IMR-90 (cell line): ENCODE data around the gene MFNG. TPM values are rescaled to one million over a fixed set of nuclear protein-coding genes. Genes with fewer than 3 reads are reported as not detected.

Experiments
- ATAC-seq: fragments of 200-7000 bp; cut with Tn5 transposase; 2 replicates; pipeline ENCODE4 v1.9.1; 2020; ENCODE audit warnings: low read depth, mild to moderate bottlenecking, moderate library complexity
- BruUV-seq: library from RNA; stranded (reverse); fragments of 400-500 nt; replicated peaks from 2 replicates; lab custom pipeline; 2021; lab: Mats Ljungman, UMichigan
- CTCF ChIA-PET: fragments of 300-600 bp; formaldehyde crosslinking; extraction: SDS; loops from one replicate; lab custom pipeline; 2021; ENCODE audit warnings: antibody characterized with exemption; lab: Yijun Ruan, JAX
- POLR2A ChIA-PET: fragments of 300-600 bp; sonication (Branson Sonifier 250); formaldehyde crosslinking; loops from one replicate; lab custom pipeline; 2022; ENCODE audit warnings: antibody characterized with exemption; ENCODE audit not compliant: unreplicated experiment; lab: Charles Lee
- DNase-seq: peaks from one replicate; pipeline ENCODE4 v3.0.0; 2013
- H2AFZ ChIP-seq: replicated peaks from 2 replicates; pipeline ENCODE3; 2013; ENCODE audit warnings: low read length, mild to moderate bottlenecking; ENCODE audit not compliant: poor library complexity
- H2AK5ac ChIP-seq: 2 replicates; pipeline ENCODE4 v1.6.1; 2013; ENCODE audit warnings: low read depth, low read length, inconsistent platforms
- H2AK9ac ChIP-seq: replicated peaks from 2 replicates; pipeline ENCODE3; 2013; ENCODE audit warnings: mild to moderate bottlenecking, low read depth, low read length, moderate library complexity; ENCODE audit not compliant: poor library complexity
- H2BK120ac ChIP-seq: 2 replicates; pipeline ENCODE4 v1.6.1; 2013; ENCODE audit warnings: low read depth, low read length, inconsistent platforms
- H2BK15ac ChIP-seq: 3 replicates; pipeline ENCODE4 v1.6.1; 2013; ENCODE audit warnings: low read depth, low read length, inconsistent platforms
- H2BK20ac ChIP-seq: 2 replicates; pipeline ENCODE4 v1.6.1; 2013; ENCODE audit warnings: low read depth, mild to moderate bottlenecking, inconsistent platforms, low read length, moderate library complexity
- H2BK5ac ChIP-seq: 2 replicates; pipeline ENCODE4 v1.6.1; 2013; ENCODE audit warnings: mild to moderate bottlenecking, low read depth, low read length, inconsistent platforms; ENCODE audit not compliant: poor library complexity, severe bottlenecking
- H3K14ac ChIP-seq: replicated peaks from 2 replicates; pipeline ENCODE4 v1.6.1; 2013; ENCODE audit warnings: low read depth, low read length, inconsistent platforms
- H3K18ac ChIP-seq: 2 replicates; pipeline ENCODE4 v1.6.1; 2013; ENCODE audit warnings: low read depth, low read length, control low read depth
- H3K23ac ChIP-seq: 2 replicates; pipeline ENCODE4 v1.6.1; 2013; ENCODE audit warnings: low read depth, low read length, inconsistent platforms
- H3K27ac ChIP-seq: 2 replicates; pipeline ENCODE4 v1.5.1; 2013; ENCODE audit warnings: mild to moderate bottlenecking, control low read depth, low read length; ENCODE audit not compliant: insufficient read depth
- H3K27me3 ChIP-seq: 2 replicates; pipeline ENCODE4 v1.6.1; 2013; ENCODE audit warnings: low read length; ENCODE audit not compliant: control insufficient read depth, insufficient read depth
- H3K36me3 ChIP-seq: 2 replicates; pipeline ENCODE4 v1.6.1; 2013; ENCODE audit warnings: low read length, mixed read lengths; ENCODE audit not compliant: control insufficient read depth, insufficient read depth
- H3K4ac ChIP-seq: 2 replicates; pipeline ENCODE4 v1.6.1; 2013; ENCODE audit warnings: low read depth, low read length, inconsistent platforms
- H3K4me1 ChIP-seq: 2 replicates; pipeline ENCODE4 v1.6.1; 2013; ENCODE audit warnings: low read length, mixed read lengths; ENCODE audit not compliant: control insufficient read depth, insufficient read depth
- H3K4me2 ChIP-seq: 2 replicates; pipeline ENCODE4 v1.6.1; 2013; ENCODE audit warnings: low read depth, mild to moderate bottlenecking, control low read depth, low read length, moderate library complexity
- H3K4me3 ChIP-seq: 2 replicates; pipeline ENCODE4 v1.5.1; 2013; ENCODE audit warnings: low read depth, mild to moderate bottlenecking, control low read depth, low read length, moderate library complexity; ENCODE audit not compliant: insufficient read depth
- H3K56ac ChIP-seq: 2 replicates; pipeline ENCODE4 v1.6.1; 2013; ENCODE audit warnings: low read length, inconsistent platforms; ENCODE audit not compliant: insufficient read depth; ENCODE audit errors: extremely low read depth
- H3K79me1 ChIP-seq, 2 experiments: 2 replicates each; pipeline ENCODE4 v1.6.1; 2013; ENCODE audit warnings: low read length in 2 of 2, inconsistent platforms in 1 of 2, low read depth in 1 of 2
- H3K9ac ChIP-seq: 2 replicates; pipeline ENCODE4 v1.6.1; 2013; ENCODE audit warnings: low read depth, low read length, control low read depth
- H3K9me1 ChIP-seq: 2 replicates; pipeline ENCODE4 v1.6.1; 2013; ENCODE audit warnings: low read length, inconsistent platforms; ENCODE audit not compliant: insufficient read depth
- H3K9me3 ChIP-seq: 2 replicates; pipeline ENCODE4 v1.6.1; 2013; ENCODE audit warnings: low read length; ENCODE audit not compliant: control insufficient read depth, insufficient read depth
- H4K20me1 ChIP-seq: 2 replicates; pipeline ENCODE4 v1.6.1; 2013; ENCODE audit warnings: low read length, inconsistent platforms; ENCODE audit not compliant: insufficient read depth
- H4K5ac ChIP-seq: 2 replicates; pipeline ENCODE4 v1.6.1; 2013; ENCODE audit warnings: mild to moderate bottlenecking, low read depth, low read length, control low read depth
- H4K8ac ChIP-seq, 2 experiments: 2 replicates each; pipeline ENCODE4 v1.6.1; 2013; ENCODE audit warnings: low read depth in 2 of 2, low read length in 2 of 2, control low read depth in 1 of 2, inconsistent platforms in 1 of 2
- H4K91ac ChIP-seq: 2 replicates; pipeline ENCODE4 v1.6.1; 2013; ENCODE audit warnings: low read depth, low read length, inconsistent platforms; ENCODE audit not compliant: insufficient read depth
- MAFK ChIP-seq: IDR thresholded peaks from 2 replicates; pipeline ENCODE4 v1.6.1; 2012; ENCODE audit warnings: low read depth, low read length, improper control_type of control experiment
- MAZ ChIP-seq: IDR thresholded peaks from 2 replicates; pipeline ENCODE4 v1.6.1; 2012; ENCODE audit warnings: low read depth, mild to moderate bottlenecking, low read length, improper control_type of control experiment, moderate library complexity, borderline replicate concordance
- MXI1 ChIP-seq: IDR thresholded peaks from 2 replicates; pipeline ENCODE4 v1.6.1; 2012; ENCODE audit warnings: low read depth, mild to moderate bottlenecking, low read length, moderate library complexity, borderline replicate concordance
- POLR2A ChIP-seq: IDR thresholded peaks from 2 replicates; pipeline ENCODE4 v1.6.1; 2012; ENCODE audit warnings: mild to moderate bottlenecking, low read depth, low read length
- RAD21 ChIP-seq: IDR thresholded peaks from 2 replicates; pipeline ENCODE4 v1.6.1; 2012; ENCODE audit warnings: low read length, improper control_type of control experiment
- USF2 ChIP-seq: fragments of 150-350 bp; IDR thresholded peaks from 2 replicates; pipeline ENCODE4 v1.6.1; 2017; ENCODE audit warnings: mild to moderate bottlenecking, antibody characterized with exemption, low read length, low read depth
- WGBS, 2 experiments: methylation state at CpG; one replicate each; pipeline versions ENCODE4 v1.1.5 to v1.1.7; 2013; ENCODE audit warnings: missing lambda C conversion rate in 2 of 2; ENCODE audit not compliant: insufficient read length in 1 of 2; ENCODE audit errors: extremely low coverage in 2 of 2; 5-methylcytosine and 5-hydroxymethylcytosine counted together
- dilution Hi-C: fragments of 300-500 bp; cut with HindIII; formaldehyde crosslinking; loops from one replicate; pipeline ENCODE4 v1.14.3; 2018; ENCODE audit warnings: low sequenced_read_pairs; ENCODE audit not compliant: unreplicated experiment
- in situ Hi-C: fragments of 300-500 bp; cut with MboI; formaldehyde crosslinking; loops from 3 replicates; pipeline ENCODE4 v1.14.3; 2019; ENCODE audit warnings: low sequenced_read_pairs, inconsistent platforms, mixed read lengths
- intact Hi-C: fragments of 100-400 bp; cut with micrococcal nuclease; formaldehyde crosslinking; loops from 2 replicates; pipeline ENCODE4 v1.10.0; 2022
- polyA plus RNA-seq, 3 experiments: library from polyadenylated mRNA; depleted of rRNA; stranded (reverse); fragments of >200 nt; gene quantifications; 2 replicates each; pipeline ENCODE4 v1.2.3, GENCODE V29; 2012; ENCODE audit warnings: low replicate concordance in 1 of 3
- total RNA-seq: library from RNA; depleted of rRNA; stranded (reverse); fragments of >200 nt; gene quantifications from 2 replicates; pipeline ENCODE4 v1.2.3, GENCODE V29; 2012
- TF ChIP-seq, protein P1 (sequence below): fragments of 150-350 bp; IDR thresholded peaks from 2 replicates; pipeline ENCODE4 v1.6.1; 2016; ENCODE audit warnings: low read depth, mild to moderate bottlenecking, low read length, moderate library complexity, borderline replicate concordance

The MFNG gene
- total and polyA plus RNA-seq, 2 of the 4 experiments (the other 2 are of a cell fraction): 0.15 TPM; not detected in 1

DNA sequence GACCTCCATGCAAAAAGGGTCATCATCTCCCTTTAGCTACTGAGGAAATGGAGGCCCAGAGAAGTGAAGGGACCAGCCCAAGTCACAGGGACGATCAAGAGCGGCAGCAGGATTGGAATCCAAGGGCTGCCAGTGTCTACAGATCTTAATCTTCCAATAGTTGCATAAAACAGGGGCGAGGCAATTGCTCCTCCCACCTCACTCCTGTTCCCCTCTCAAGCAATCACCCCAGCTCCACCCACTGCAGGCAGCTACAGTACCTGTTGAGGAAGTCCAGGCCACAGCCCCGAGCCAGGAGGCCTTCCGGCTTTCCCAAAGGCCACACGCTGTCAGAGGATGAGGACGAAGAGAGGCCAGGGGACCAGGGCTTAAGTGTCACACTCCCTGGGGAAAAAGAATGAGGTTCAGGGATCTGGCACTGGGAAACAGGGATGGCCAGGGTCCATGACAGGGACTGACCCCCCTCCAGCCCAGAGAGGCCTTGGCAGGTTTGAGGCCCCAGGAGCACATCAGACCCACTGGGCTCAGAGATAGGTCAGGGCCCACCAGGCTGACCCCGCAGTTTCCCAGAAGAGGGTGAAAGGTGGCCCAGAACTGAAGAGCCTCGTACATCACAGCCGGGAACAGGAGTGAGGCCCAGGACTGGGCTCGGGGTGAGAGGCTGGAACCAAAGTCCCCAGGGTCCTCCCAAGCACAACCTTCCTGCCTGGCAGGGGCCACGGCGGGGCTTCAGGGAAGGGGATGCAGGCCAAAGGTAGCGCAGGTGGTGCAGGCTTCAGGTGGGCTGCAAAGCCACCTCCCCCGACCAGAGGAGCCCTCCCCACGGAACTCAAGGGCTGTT is 16.4 kb upstream of the MFNG start:
- in situ Hi-C loops: no loop called here

More for the DNA sequence above, 16.4 kb upstream of the MFNG start:
- CTCF ChIA-PET: no interaction called here
- Histone ChIP-seq H3K36me3 (peaks cover 29% of the 10 kb centered on the region), H3K9me1 (peaks cover 14% of the 10 kb centered on the region), H2AFZ (peak overlapping the region; percentile 73), H2AK5ac (peak overlapping the region; percentile 67; the same call in 1 of the 2 replicates), H2AK9ac (peak overlapping the region; percentile 71), H3K4me2 (no peak overlapping the region), H4K20me1 (no peaks in the 10 kb centered on the region; the same call in 1 of the 2 replicates), H3K9me3 (no peaks in the 10 kb centered on the region), H3K9ac (no peak overlapping the region), H2BK120ac (peak overlapping the region; percentile 27; the same call in 1 of the 2 replicates), H3K27ac (no peak overlapping the region), H3K27me3 (no peaks in the 10 kb centered on the region), H3K56ac (no peak overlapping the region), H3K4me1 (peaks cover 17% of the 10 kb centered on the region), H3K4ac (no peak overlapping the region), H3K4me3 (no peak overlapping the region), H3K14ac (no peak overlapping the region), H2BK20ac (0 out of 2 replicates have a peak overlapping the region, but pooled peaks have one; percentile 30), H3K23ac (no peak overlapping the region), H3K79me1 (peaks cover 0 to 19% of the 10 kb centered on the region in 2 experiments; a peak in 2 of 4 replicates), H4K5ac (no peak overlapping the region), H3K18ac (no peak overlapping the region), H2BK5ac (no peak overlapping the region), H4K91ac (no peak overlapping the region), H4K8ac (no peak overlapping the region), H2BK15ac (no peak overlapping the region)
- no TSS peak for BruUV-seq
- intact Hi-C loops: no loop called here
- no peak for DNase-seq
- no peak for ATAC-seq
- POLR2A ChIA-PET: no interaction called here
- dilution Hi-C loops: no loop called here
- whole genome bisulfite sequencing, 2 experiments: 93% methylated on average over 3 of the region's 16 CpGs; no CpG with 5 or more reads in 1 of the 2 experiments
- TF ChIP-seq MAZ (no peak), USF2 (no peak), POLR2A (no peak), RAD21 (no peak), MAFK (no peak), MXI1 (no peak)
- TF ChIP-seq, protein P1, sequence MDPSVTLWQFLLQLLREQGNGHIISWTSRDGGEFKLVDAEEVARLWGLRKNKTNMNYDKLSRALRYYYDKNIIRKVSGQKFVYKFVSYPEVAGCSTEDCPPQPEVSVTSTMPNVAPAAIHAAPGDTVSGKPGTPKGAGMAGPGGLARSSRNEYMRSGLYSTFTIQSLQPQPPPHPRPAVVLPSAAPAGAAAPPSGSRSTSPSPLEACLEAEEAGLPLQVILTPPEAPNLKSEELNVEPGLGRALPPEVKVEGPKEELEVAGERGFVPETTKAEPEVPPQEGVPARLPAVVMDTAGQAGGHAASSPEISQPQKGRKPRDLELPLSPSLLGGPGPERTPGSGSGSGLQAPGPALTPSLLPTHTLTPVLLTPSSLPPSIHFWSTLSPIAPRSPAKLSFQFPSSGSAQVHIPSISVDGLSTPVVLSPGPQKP: no peak
